HG02571 (cell line): ENCODE measurements around the gene JPH2.

ENCODE experiments used
- ATAC-seq: cut with Tn5 transposase; IDR thresholded peaks from one replicate; pipeline ENCODE4 v1.9.1; 2021; ENCODE audit warnings: mild to moderate bottlenecking, moderate library complexity; ENCODE audit not compliant: unreplicated experiment

JPH2 gene

GRCh38 chr20:44160133-44160532 is 26.9 kb downstream of the JPH2 start:
- ATAC-seq = no peak

- no peak for ATAC-seq
Observed at GRCh38 chr20:44159711-44160110, 27.3 kb downstream of the JPH2 start.

DNA sequence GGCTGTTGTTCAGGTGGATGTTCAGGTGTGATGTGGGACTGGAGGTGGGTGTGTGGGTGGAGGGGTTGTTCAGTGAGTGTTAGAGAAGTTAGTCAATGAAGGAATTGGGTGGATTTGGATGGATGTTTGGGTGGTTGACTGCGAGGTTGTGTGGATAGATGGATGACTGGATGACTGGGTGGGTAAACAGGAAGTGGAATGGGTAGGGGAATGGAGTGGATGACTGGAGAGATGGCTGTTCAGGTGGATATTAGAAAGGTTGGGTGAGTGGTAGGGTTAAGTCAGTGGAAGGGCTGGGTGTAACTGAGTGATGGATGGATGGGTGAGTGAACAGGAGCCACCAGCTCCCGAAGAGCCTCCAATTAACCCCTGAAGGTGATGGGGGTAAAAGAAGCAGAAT is 27.9 kb downstream of the JPH2 start:
- ATAC-seq = no peak

- no peak for ATAC-seq
Observed at GRCh38 chr20:44157061-44157460, 29.9 kb downstream of the JPH2 start.

- no peak for ATAC-seq
Observed at GRCh38 chr20:44154521-44155001, 32.4 kb downstream of the JPH2 start.

DNA sequence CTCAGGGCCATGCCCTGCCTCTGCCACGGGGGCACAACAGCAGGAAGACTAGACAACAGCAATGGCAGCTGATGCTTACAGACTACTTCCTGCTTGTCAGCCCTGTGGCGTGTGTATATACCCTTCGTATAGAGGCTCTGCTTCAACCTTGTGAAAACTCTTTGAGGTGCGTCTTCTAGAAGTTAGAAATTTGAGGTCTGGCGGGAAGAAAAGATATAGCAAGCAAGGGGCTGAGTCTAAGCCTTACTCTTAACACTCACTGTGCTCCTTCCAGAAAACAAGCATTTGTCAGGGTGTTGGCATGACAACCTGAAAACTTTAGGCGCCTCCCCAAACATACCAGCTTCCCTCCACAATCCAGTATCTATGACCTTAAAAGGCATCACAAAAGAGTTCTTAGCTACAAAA is 33.3 kb downstream of the JPH2 start:
- no peak for ATAC-seq

- no peak for ATAC-seq
Observed at GRCh38 chr20:44151621-44152416, 35.2 kb downstream of the JPH2 start.

DNA sequence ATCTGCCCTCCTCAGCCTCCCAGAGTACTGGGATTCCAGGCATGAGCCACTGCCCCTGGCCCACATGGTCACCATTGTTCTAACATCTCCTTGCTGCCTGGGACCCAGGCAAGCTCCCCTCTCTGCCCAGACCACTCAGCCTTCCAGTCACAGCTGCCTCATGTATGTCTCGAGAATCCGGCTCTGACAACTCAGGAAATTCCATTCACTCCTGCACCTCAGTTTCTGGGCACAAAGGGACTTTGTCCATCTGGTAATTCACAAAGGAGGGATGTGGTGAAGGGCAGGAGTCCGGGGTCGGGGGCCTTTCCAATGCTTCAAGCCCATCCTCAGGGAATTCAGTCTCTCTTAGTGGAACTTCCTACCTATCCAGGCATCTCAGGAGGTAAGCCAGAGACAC is 40.7 kb downstream of the JPH2 start:
- ATAC-seq = no peak

DNA sequence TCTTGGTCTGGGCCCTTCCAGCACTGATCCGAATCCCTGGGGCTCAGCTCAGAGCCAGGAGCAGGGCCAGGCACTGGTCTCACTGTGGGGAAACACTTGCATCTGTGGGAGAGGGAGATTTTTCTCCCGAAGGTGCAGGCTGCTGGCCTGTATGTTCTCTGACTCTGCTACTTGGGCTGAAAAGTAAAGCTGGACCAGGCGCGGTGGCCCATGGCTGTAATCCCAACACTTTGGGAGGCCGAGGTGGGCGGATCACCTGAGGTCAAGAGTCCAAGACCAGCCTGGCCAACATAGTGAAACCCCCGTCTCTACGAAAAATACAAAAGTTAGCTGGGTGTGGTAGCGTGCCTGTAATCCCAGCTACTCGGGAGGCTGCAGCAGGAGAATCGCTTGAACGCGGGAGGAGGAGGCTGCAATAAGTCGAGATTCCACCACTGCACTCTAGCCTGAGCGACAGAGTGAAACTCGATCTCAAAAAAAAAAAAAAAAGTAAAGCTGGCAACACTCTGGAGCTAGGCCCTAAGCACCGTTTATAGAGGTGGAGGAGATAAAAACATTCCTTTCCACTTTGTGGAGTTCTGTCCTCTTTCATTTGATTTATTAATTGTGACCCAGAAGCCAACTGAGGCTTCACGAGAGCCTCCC is 41.7 kb downstream of the JPH2 start:
- no peak for ATAC-seq

- ATAC-seq = no peak
Observed at GRCh38 chr20:44143936-44144335, 43.1 kb downstream of the JPH2 start.

DNA sequence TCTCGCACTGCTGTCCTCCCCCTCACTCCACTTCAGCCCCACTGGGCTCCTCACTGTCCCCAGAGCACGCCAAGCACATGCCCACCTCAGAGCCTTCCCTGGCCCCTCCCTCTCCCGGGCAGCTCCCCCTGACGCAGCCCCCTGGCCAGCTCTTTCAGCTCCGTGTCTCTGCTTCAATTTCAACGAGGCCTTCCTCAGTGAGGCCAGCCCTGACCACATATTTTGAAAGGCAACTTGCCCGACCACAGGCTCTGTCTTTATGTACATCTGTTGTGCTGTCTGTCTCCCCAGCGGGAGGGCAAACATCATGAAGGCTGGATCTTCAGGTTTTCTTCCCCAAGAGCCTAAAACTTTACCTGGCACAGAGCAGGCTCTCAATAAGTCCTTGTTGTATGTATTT is 44.6 kb downstream of the JPH2 start:
- no peak for ATAC-seq

DNA sequence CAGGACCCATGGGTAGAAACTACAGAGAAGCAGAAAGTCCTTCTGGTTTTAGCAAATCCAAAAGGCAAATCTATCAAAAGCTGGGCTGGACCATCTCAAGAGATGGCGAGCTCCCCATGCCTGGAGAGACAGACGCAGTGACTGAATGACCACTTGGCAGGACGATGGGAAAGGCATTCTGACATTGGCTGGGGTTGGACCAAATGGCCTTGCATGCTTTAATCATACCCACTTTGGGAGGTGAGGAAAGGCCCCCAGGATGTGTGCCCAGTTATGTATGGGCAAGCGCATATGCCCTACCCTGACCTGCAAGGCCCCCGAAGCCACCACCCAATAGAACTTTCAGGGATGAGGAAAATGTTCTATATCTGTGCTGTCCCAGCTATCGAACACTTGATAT is 45.1 kb downstream of the JPH2 start:
- no peak for ATAC-seq

- no peak for ATAC-seq
Observed at GRCh38 chr20:44138867-44139266, 48.1 kb downstream of the JPH2 start.

DNA sequence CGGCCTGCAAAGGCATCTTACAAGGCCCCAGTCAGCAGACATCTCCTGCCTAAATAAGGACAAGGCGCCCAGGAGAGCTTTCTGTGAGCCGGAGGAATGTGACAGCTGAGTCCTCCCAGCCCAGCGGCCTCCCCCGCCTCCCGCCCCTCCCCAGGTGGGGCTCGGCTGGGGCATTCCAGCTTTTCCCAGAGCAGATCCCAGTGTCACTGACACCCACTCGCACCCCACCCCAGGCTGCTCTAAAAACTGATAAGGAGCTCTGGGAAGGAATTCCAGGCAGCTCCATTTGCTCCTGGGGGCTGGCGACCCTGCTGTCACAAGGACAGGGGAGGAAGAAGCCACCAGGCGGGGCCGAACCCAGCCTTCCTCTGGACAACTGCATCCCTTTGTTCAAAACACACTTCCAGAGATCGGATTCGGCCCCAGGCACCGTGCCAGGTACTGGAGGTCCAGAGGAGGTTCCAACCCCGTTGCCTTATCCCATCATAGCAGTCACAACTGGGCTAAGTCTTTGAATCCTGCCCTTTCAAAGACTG is 49.7 kb downstream of the JPH2 start:
- ATAC-seq = no peak

DNA sequence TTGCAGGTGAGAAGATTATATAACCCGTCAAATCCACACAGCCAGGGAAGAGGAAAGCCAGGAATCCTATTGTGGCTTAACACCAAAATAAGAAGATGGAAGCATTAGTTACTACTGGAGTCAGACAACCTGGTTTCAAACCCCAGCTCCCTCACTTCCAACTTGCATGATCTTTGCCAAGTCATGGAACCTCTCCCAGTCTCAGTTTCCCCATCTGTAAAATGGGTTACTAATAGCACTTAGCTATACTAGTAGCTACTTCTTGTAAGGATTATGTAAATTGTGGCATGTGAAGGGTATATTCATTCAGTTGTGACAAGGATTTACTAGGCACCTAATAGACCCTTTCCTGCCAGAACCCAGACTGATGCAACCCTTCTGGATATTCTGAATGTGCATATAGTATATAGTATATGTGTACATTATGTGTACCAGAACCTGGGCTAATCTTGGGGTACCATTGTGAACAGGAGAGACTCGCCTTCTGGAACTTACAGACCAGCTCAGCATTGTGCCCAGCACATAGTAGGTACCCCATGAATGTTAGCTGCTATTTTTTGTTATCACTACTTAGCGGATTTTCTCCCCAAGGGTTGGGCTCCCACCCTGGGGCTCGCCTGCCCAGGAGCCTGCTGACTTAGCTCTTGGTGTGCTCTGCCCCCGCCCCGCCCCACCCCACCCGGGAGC is 50.3 kb downstream of the JPH2 start:
- ATAC-seq = no peak

DNA sequence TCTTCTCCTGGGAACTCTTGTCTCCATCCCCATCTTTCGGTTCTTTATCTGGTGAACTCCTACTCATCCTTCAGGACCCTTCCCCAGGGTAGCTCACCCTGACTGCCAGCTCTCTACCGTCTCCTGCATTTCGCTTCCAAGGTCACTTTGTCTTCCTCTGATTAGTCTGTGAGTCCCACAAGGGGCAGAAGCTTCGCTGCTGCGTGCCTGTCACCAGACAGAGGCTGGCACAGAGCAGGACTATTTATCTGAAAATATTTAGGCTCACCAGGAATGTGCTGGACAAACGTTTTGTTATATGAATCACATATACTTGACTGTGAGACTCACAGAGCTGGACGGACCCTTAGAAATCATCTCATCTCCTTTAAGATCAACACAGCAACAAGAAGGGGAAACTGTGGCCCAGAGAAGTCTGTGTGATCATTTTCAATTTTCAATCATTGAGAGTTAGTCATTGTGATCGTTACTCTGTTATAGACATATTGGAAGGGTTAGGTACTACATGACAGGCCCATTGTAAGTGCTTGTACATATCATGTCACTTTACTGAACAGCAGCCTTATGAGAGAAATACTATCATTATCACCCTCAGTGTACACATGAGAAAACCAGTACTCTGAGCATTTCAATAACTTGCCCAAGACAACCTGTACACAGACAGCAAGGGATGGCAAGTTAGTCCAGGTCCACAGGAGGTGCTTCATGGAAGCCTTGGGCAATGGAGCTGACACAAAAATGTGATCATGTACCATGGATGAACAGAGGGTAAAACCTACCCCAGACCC is 51.4 kb downstream of the JPH2 start:
- ATAC-seq = no peak

- no peak for ATAC-seq
Observed at GRCh38 chr20:44135012-44135412, 52.0 kb downstream of the JPH2 start.

- ATAC-seq = no peak
Observed at GRCh38 chr20:44133424-44133823, 53.6 kb downstream of the JPH2 start.

- no peak for ATAC-seq
Observed at GRCh38 chr20:44131704-44132103, 55.3 kb downstream of the JPH2 start.

DNA sequence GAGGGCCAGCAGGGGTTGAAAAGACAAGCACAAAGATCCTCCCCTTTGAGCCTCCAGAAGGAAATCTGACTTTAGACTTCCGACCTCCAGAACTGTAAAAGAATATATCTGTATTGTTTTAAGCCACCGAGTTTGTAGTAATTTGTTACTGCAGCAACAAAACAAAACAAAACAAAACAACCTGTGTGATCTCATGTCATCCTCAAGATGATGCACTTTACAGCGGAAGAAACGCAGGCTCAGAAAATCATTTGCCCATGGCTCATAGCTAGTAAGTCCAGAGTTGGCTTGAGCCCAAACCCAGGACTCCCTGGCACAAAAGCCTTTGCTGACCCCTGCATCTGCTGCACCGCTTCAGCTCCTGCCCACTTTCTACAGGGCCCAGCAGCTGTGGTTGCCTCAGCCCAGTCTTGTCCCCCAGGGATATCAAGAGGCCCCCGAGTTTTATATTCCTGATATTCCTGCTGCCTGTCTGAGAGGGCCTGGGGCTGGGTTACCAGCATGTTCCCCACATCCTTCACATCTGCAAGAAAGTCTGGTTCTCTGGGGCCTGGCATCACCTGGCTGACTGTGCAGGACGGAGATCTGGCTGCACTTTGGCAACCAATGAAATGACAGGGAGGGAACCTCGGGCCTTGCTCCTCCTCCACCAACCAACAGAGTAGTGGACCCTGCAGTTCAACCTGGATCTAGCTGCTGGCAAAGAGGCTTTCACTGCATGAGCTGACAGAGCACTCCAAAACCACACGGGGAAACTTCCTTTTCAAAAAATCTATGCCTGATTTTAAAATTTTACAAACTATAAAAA is 56.9 kb downstream of the JPH2 start:
- ATAC-seq = no peak
